GM23338 (cell line): Measurements from ENCODE around the gene LTBP2. TPM values are rescaled to one million over a fixed set of nuclear protein-coding genes. Genes with fewer than 3 reads are reported as not detected.

Experiments
- ATAC-seq: fragments of 200-7000 bp; cut with Tn5 transposase; 3 replicates; pipeline ENCODE4 v1.9.1; 2020
- DNase-seq: peaks from one replicate; pipeline ENCODE4 v3.0.0-alpha.2; 2015; ENCODE audit warnings: low spot score
- H2AFZ ChIP-seq: fragments of 200-600 bp; sonication (generic); 2 replicates; pipeline ENCODE4 v1.8.0; 2016; ENCODE audit warnings: antibody characterized with exemption, mild to moderate bottlenecking, moderate library complexity
- H3F3A ChIP-seq: fragments of 200-600 bp; sonication (generic); replicated peaks from 2 replicates; pipeline ENCODE4 v1.8.0; 2017; ENCODE audit warnings: antibody characterized with exemption, mixed run types, low read depth
- H3K27ac ChIP-seq: fragments of 200-600 bp; sonication (generic); 2 replicates; pipeline ENCODE4 v1.6.1; 2016; ENCODE audit warnings: low read depth
- H3K27me3 ChIP-seq: fragments of 200-600 bp; sonication (generic); 2 replicates; pipeline ENCODE4 v1.8.0; 2016; ENCODE audit warnings: mild to moderate bottlenecking, mixed run types, moderate library complexity; ENCODE audit not compliant: insufficient read depth
- H3K36me3 ChIP-seq: fragments of 200-600 bp; sonication (generic); 2 replicates; pipeline ENCODE4 v1.8.0; 2016; ENCODE audit warnings: mild to moderate bottlenecking; ENCODE audit not compliant: insufficient read depth
- H3K4me1 ChIP-seq: fragments of 200-600 bp; sonication (generic); 2 replicates; pipeline ENCODE4 v1.8.0; 2016; ENCODE audit warnings: mild to moderate bottlenecking, moderate library complexity; ENCODE audit not compliant: insufficient read depth
- H3K4me2 ChIP-seq: fragments of 200-600 bp; sonication (generic); 2 replicates; pipeline ENCODE4 v1.7.1; 2017; ENCODE audit warnings: mixed run types
- H3K4me3 ChIP-seq: fragments of 200-600 bp; sonication (generic); 2 replicates; pipeline ENCODE4 v1.6.1; 2016; ENCODE audit warnings: mixed run types
- H3K79me2 ChIP-seq: fragments of 200-600 bp; sonication (generic); replicated peaks from 2 replicates; pipeline ENCODE4 v1.8.0; 2017; ENCODE audit warnings: mild to moderate bottlenecking; ENCODE audit not compliant: insufficient read depth
- H3K9me2 ChIP-seq: fragments of 200-600 bp; sonication (generic); 2 replicates; pipeline ENCODE4 v1.8.0; 2017; ENCODE audit not compliant: insufficient read depth
- H4K20me1 ChIP-seq: fragments of 200-600 bp; sonication (generic); replicated peaks from 2 replicates; pipeline ENCODE4 v1.8.0; 2017; ENCODE audit warnings: mild to moderate bottlenecking; ENCODE audit not compliant: insufficient read depth
- H3K27ac Mint-ChIP-seq: 2 replicates; pipeline ENCODE4 v1.8.0; 2020; ENCODE audit warnings: inconsistent platforms, mild to moderate bottlenecking, moderate library complexity, mixed read lengths
- H3K27me3 Mint-ChIP-seq: 3 replicates; pipeline ENCODE4 v1.8.0; 2022; ENCODE audit warnings: low read depth, mild to moderate bottlenecking, moderate library complexity, mixed read lengths, inconsistent platforms; ENCODE audit not compliant: insufficient read depth, poor library complexity
- H3K36me3 Mint-ChIP-seq: 3 replicates; pipeline ENCODE4 v1.8.0; 2021; ENCODE audit warnings: low read depth, mild to moderate bottlenecking, inconsistent platforms, moderate library complexity, mixed read lengths
- H3K4me1 Mint-ChIP-seq: 3 replicates; pipeline ENCODE4 v1.8.0; 2020; ENCODE audit warnings: mild to moderate bottlenecking, inconsistent platforms, mixed read lengths
- H3K4me3 Mint-ChIP-seq: 3 replicates; pipeline ENCODE4 v1.8.0; 2021; ENCODE audit warnings: moderate library complexity, mild to moderate bottlenecking, inconsistent platforms, mixed read lengths
- H3K9me3 Mint-ChIP-seq: 3 replicates; pipeline ENCODE4 v1.8.0; 2020; ENCODE audit warnings: moderate library complexity, mild to moderate bottlenecking, inconsistent platforms, mixed read lengths
- CREB1 ChIP-seq: fragments of 250-450 bp; sonication (Bioruptor Pico); IDR thresholded peaks from 2 replicates; pipeline ENCODE4 v1.5.0; 2020; ENCODE audit warnings: low read depth, mild to moderate bottlenecking, moderate library complexity
- CTCF ChIP-seq, 2 experiments: fragments of 200-600 bp in 1 of 2; sonication (generic) in 1 of 2; conservative IDR thresholded peaks; 2 replicates each; pipeline versions ENCODE4 v1.5.1 to v1.6.1; 2016 to 2017; ENCODE audit warnings: antibody characterized with exemption in 2 of 2, low read depth in 2 of 2, mild to moderate bottlenecking in 2 of 2, moderate library complexity in 1 of 2
- ETS1 ChIP-seq: IDR thresholded peaks from 2 replicates; pipeline ENCODE4 v1.6.1; 2016; ENCODE audit warnings: antibody characterized with exemption
- EZH2 ChIP-seq: fragments of 200-600 bp; sonication (generic); IDR thresholded peaks from one replicate; pipeline ENCODE4 v1.8.0; 2017; ENCODE audit warnings: antibody characterized with exemption, mild to moderate bottlenecking, low read depth; ENCODE audit not compliant: unreplicated experiment
- EZH2phosphoT487 ChIP-seq: fragments of 200-600 bp; sonication (generic); IDR thresholded peaks from one replicate; pipeline ENCODE4 v1.8.1; 2018; ENCODE audit warnings: antibody characterized with exemption; ENCODE audit not compliant: unreplicated experiment
- JUNB ChIP-seq: IDR thresholded peaks from one replicate; pipeline ENCODE4 v1.6.1; 2016; ENCODE audit warnings: antibody characterized with exemption; ENCODE audit not compliant: unreplicated experiment
- NANOG ChIP-seq: IDR thresholded peaks from 2 replicates; pipeline ENCODE4 v1.6.1; 2016; ENCODE audit warnings: antibody characterized with exemption, borderline replicate concordance
- POLR2AphosphoS5 ChIP-seq: IDR thresholded peaks from 2 replicates; pipeline ENCODE4 v1.6.1; 2016; ENCODE audit warnings: antibody characterized with exemption, low read depth
- REST ChIP-seq: IDR thresholded peaks from one replicate; pipeline ENCODE4 v1.6.1; 2018; ENCODE audit warnings: antibody characterized with exemption; ENCODE audit not compliant: unreplicated experiment
- STAT1 ChIP-seq: IDR thresholded peaks from one replicate; pipeline ENCODE4 v1.6.1; 2016; ENCODE audit warnings: antibody characterized with exemption; ENCODE audit not compliant: unreplicated experiment
- ZNF114 ChIP-seq: fragments of 250-450 bp; sonication (Bioruptor Pico); IDR thresholded peaks from 2 replicates; pipeline ENCODE4 v1.5.0; 2020; ENCODE audit warnings: mild to moderate bottlenecking, moderate library complexity
- ZNF331 ChIP-seq: fragments of 250-450 bp; sonication (Bioruptor Pico); IDR thresholded peaks from 2 replicates; pipeline ENCODE4 v1.5.0; 2020; ENCODE audit warnings: low read depth, mild to moderate bottlenecking, moderate library complexity
- polyA plus RNA-seq: library from polyadenylated mRNA; unstranded; fragments of >200 nt; fragmentation: Nextera tagmentation; extraction: Ambion mirVana; gene quantifications from 2 replicates; pipeline ENCODE4 v1.2.1, GENCODE V29; 2016
- total RNA-seq: library from RNA; depleted of rRNA; stranded (reverse); fragments of >200 nt; shearing (Covaris generic); gene quantifications from 2 replicates; pipeline ENCODE4 v1.2.3, GENCODE V29; 2014

The LTBP2 gene
- total and polyA plus RNA-seq, 2 experiments from 2014 or later: 0.27 to 0.49 TPM

GRCh38 chr14:74638966-74639365, 26.9 kb upstream of the LTBP2 start (continued):
- TF ChIP-seq REST (no peak), STAT1 (no peak), JUNB (no peak), NANOG (no peak), EZH2phosphoT487 (no peak), EZH2 (no peak), CTCF (conservative IDR thresholded peaks at IDR 0.05; ENCODE audit: low read depth in 2 of 2) (no peak), CREB1 (no peak), POLR2AphosphoS5 (no peak), ZNF114 (no peak), ZNF331 (CRISPR knock-in tag) (no peak), ETS1 (no peak)

GRCh38 chr14:74638066-74638465, 26.0 kb upstream of the LTBP2 start:
- Histone ChIP-seq H3K9me2 (no peaks in the 10 kb centered on the region), H3K4me3 (no peak overlapping the region), H3K27me3 (no peaks in the 10 kb centered on the region), H2AFZ (no peak overlapping the region), H3K79me2 (no peaks in the 10 kb centered on the region), H3K27ac (no peak overlapping the region), H3K4me2 (no peak overlapping the region), H3K36me3 (no peaks in the 10 kb centered on the region), H4K20me1 (no peaks in the 10 kb centered on the region), H3K4me1 (no peaks in the 10 kb centered on the region), H3F3A (no peaks in the 10 kb centered on the region)
- H3K4me3 Mint-ChIP-seq: no peak overlapping the region
- no peaks in the 10 kb centered on the region for H3K36me3 Mint-ChIP-seq
- peaks cover 14% of the 10 kb centered on the region for H3K4me1 Mint-ChIP-seq
- no peak for TF ChIP-seq CREB1
- 0 out of 4 replicates have a peak, but pooled peaks of 1 of the 2 experiments have one; percentile 11 for TF ChIP-seq CTCF (conservative IDR thresholded peaks at IDR 0.05; ENCODE audit: low read depth in 2 of 2)
- DNase-seq (no peak), ATAC-seq (peak; percentile 40; the same call in 2 of the 3 replicates)
- no peak overlapping the region for H3K27ac Mint-ChIP-seq
- H3K9me3 Mint-ChIP-seq: no peaks in the 10 kb centered on the region
- H3K27me3 Mint-ChIP-seq: no peaks in the 10 kb centered on the region
